MM.1S (cell line): ENCODE measurements around the gene DDX60.
A peak's percentile ranks its signal among the peaks of the same experiment; 100 is the strongest.

Source experiments
- CTCF ChIP-seq: fragments of 300-600 bp; sonication (generic); IDR thresholded peaks from 2 replicates; pipeline ENCODE4 v1.5.1; 2016; ENCODE audit warnings: antibody characterized with exemption, low read length, mixed read lengths
- EZH2 ChIP-seq: fragments of 300-600 bp; sonication (generic); optimal IDR thresholded peaks from 2 replicates; pipeline ENCODE3; 2017; ENCODE audit warnings: low read depth, mild to moderate bottlenecking, antibody characterized with exemption, low read length, mixed read lengths

- TF ChIP-seq CTCF: peak; percentile 37
- TF ChIP-seq EZH2: no peak
Measured at GRCh38 chr4:168318266-168318895, at the start of gene DDX60.
